HepG2 (cell line): ENCODE results near the gene KAT7. TPM values are rescaled to one million over a fixed set of nuclear protein-coding genes. Genes with fewer than 3 reads are reported as not detected.
A peak's percentile ranks its signal among the peaks of the same experiment; 100 is the strongest.

Experiments
- AKAP8 ChIP-seq: sonication (generic); formaldehyde crosslinking; IDR thresholded peaks from 2 replicates; pipeline ENCODE4 v1.5.1; 2020; ENCODE audit warnings: mild to moderate bottlenecking, missing genetic modification reagents
- CEBPG ChIP-seq: IDR thresholded peaks from 2 replicates; pipeline ENCODE4 v1.6.1; 2016
- ELF4 ChIP-seq: sonication (generic); formaldehyde crosslinking; IDR thresholded peaks from 2 replicates; pipeline ENCODE4 v1.5.0; 2020; ENCODE audit warnings: missing genetic modification reagents, mild to moderate bottlenecking, moderate library complexity, borderline replicate concordance
- GPBP1L1 ChIP-seq: sonication (generic); formaldehyde crosslinking; IDR thresholded peaks from 2 replicates; pipeline ENCODE4 v1.5.0; 2020; ENCODE audit warnings: mild to moderate bottlenecking, missing genetic modification reagents
- GTF3A ChIP-seq: sonication (generic); formaldehyde crosslinking; conservative IDR thresholded peaks from 2 replicates; pipeline ENCODE4 v1.4.0; 2020; ENCODE audit warnings: mild to moderate bottlenecking, missing genetic modification reagents
- HNRNPL ChIP-seq: fragments of 200-400 bp; formaldehyde crosslinking; IDR thresholded peaks from 2 replicates; pipeline ENCODE4 v1.6.1; 2017; ENCODE audit warnings: mild to moderate bottlenecking, low read depth, low read length
- KLF12 ChIP-seq: sonication (generic); formaldehyde crosslinking; IDR thresholded peaks from 2 replicates; pipeline ENCODE4 v1.4.0; 2020; ENCODE audit warnings: missing genetic modification reagents, borderline replicate concordance
- PATZ1 ChIP-seq: sonication (generic); formaldehyde crosslinking; IDR thresholded peaks from 2 replicates; pipeline ENCODE4 v1.4.0; 2020; ENCODE audit warnings: missing genetic modification reagents
- POLR2AphosphoS2 ChIP-seq: IDR thresholded peaks from 2 replicates; pipeline ENCODE4 v1.6.1; 2011; ENCODE audit warnings: low read depth, low read length, improper control_type of control experiment
- REST ChIP-seq, 2 experiments: IDR thresholded peaks; 2 replicates each; pipeline ENCODE4 v1.6.1; 2011 to 2012; ENCODE audit warnings: low read length in 2 of 2, borderline replicate concordance in 1 of 2, low read depth in 1 of 2, mild to moderate bottlenecking in 1 of 2, moderate library complexity in 1 of 2
- TBX3 ChIP-seq: fragments of 450-650 bp; IDR thresholded peaks from 2 replicates; pipeline ENCODE4 v1.6.1; 2017; ENCODE audit warnings: antibody characterized with exemption, mild to moderate bottlenecking, inconsistent platforms, borderline replicate concordance
- TEAD2 ChIP-seq: sonication (generic); formaldehyde crosslinking; IDR thresholded peaks from 2 replicates; pipeline ENCODE4 v1.9.0; 2021; ENCODE audit warnings: missing genetic modification reagents
- ZNF18 ChIP-seq: sonication (generic); formaldehyde crosslinking; IDR thresholded peaks from 2 replicates; pipeline ENCODE4 v1.8.0; 2022; ENCODE audit warnings: mild to moderate bottlenecking, missing genetic modification reagents; ENCODE audit not compliant: insufficient replicate concordance
- ZNF234 ChIP-seq: sonication (generic); formaldehyde crosslinking; conservative IDR thresholded peaks from 2 replicates; pipeline ENCODE4 v1.5.1; 2020; ENCODE audit warnings: mild to moderate bottlenecking, missing genetic modification reagents
- ZNF292 ChIP-seq: sonication (generic); formaldehyde crosslinking; IDR thresholded peaks from 2 replicates; pipeline ENCODE4 v1.8.1; 2022; ENCODE audit warnings: mild to moderate bottlenecking, low read depth, missing genetic modification reagents, borderline replicate concordance
- ZNF331 ChIP-seq: sonication (generic); formaldehyde crosslinking; IDR thresholded peaks from 2 replicates; pipeline ENCODE4 v1.4.0; 2020; ENCODE audit warnings: missing genetic modification reagents
- ZNF430 ChIP-seq: sonication (generic); formaldehyde crosslinking; IDR thresholded peaks from 2 replicates; pipeline ENCODE4 v1.9.0; 2021; ENCODE audit warnings: mild to moderate bottlenecking, missing genetic modification reagents
- ZNF547 ChIP-seq: sonication (generic); formaldehyde crosslinking; IDR thresholded peaks from 2 replicates; pipeline ENCODE4 v1.5.1; 2020; ENCODE audit warnings: mild to moderate bottlenecking, missing genetic modification reagents
- ZNF574 ChIP-seq: sonication (generic); formaldehyde crosslinking; IDR thresholded peaks from 2 replicates; pipeline ENCODE4 v1.4.0; 2020; ENCODE audit warnings: missing genetic modification reagents
- ZNF777 ChIP-seq: sonication (generic); formaldehyde crosslinking; IDR thresholded peaks from 2 replicates; pipeline ENCODE4 v1.4.0; 2020; ENCODE audit warnings: missing genetic modification reagents
- polyA plus RNA-seq, 8 experiments: library from polyadenylated mRNA; depleted of rRNA in 3 of 8; stranded (reverse) in 7 of 8; unstranded in 1 of 8; fragments of >200 nt; fragmentation: Illumina TruSeq in 4 of 8; extraction: Trizol in 4 of 8; gene quantifications; 2 replicates each; pipeline versions ENCODE4 v1.2.1 to v1.2.3, GENCODE V29; 2011 to 2016; ENCODE audit warnings: low read depth in 4 of 8, missing spikeins in 1 of 8, mixed read lengths in 1 of 8; ENCODE audit not compliant: insufficient read depth in 1 of 8
- total RNA-seq, 5 experiments: library from RNA; depleted of rRNA; stranded (reverse); fragments of >200 nt; fragmentation: Illumina TruSeq; extraction: Trizol; gene quantifications; 2 replicates each; pipeline ENCODE4 v1.2.3, GENCODE V29; 2016; ENCODE audit warnings: low read depth in 1 of 5

KAT7 gene
- total and polyA plus RNA-seq, 2 of the 13 experiments (the other 11 are each of a cell fraction or from before 2014, with no cell fraction given): 21.2 to 39.2 TPM

GRCh38 chr17:49747632-49748031, 40.8 kb upstream of the KAT7 start (continued):
- TF ChIP-seq PATZ1 (CRISPR knock-in tag) (no peak), POLR2AphosphoS2 (no peak), ZNF547 (CRISPR knock-in tag) (no peak), KLF12 (CRISPR knock-in tag) (no peak), REST (IDR thresholded peaks at IDR 0.05; ENCODE audit: borderline replicate concordance in 1 of 2, low read depth in 1 of 2, low read length in 2 of 2) (no peak), ZNF18 (CRISPR knock-in tag) (no peak), CEBPG (CRISPR knock-in tag) (peak; percentile 41; the same call in 1 of the 2 replicates), ZNF234 (CRISPR knock-in tag) (no peak), ELF4 (no peak), ZNF777 (CRISPR knock-in tag) (no peak), AKAP8 (no peak), GPBP1L1 (CRISPR knock-in tag) (no peak), ZNF292 (no peak; the same call in 1 of the 2 replicates), GTF3A (CRISPR knock-in tag) (no peak), ZNF430 (no peak), ZNF574 (no peak), TBX3 (no peak), HNRNPL (no peak), TEAD2 (CRISPR knock-in tag) (no peak), ZNF331 (CRISPR knock-in tag) (peak; percentile 54; the same call in 1 of the 2 replicates)
